ENCODE data around the gene PTPRM. TPM values are rescaled to one million over a fixed set of nuclear protein-coding genes. Genes with fewer than 3 reads are reported as not detected.
A peak's percentile ranks its signal among the peaks of the same experiment; 100 is the strongest.

PTPRM gene
- total and polyA plus RNA-seq, 2 experiments from 2014 or later = 30.9 to 62.8 TPM

- Histone ChIP-seq H4K20me1 (ENCODE audit: insufficient read depth) (no peaks in the 10 kb centered on the region), H3K4me1 (ENCODE audit: insufficient read depth) (no peaks in the 10 kb centered on the region), H2AFZ (no peak overlapping the region), H3K9ac (no peak overlapping the region), H3K79me2 (ENCODE audit: insufficient read depth) (no peaks in the 10 kb centered on the region), H3K4me3 (no peak overlapping the region), H3F3A (ENCODE audit: insufficient read depth) (no peaks in the 10 kb centered on the region), H3K9me2 (ENCODE audit: insufficient read depth) (no peaks in the 10 kb centered on the region), H3K4me2 (ENCODE audit: unreplicated experiment) (no peak overlapping the region), H3K9me3 (ENCODE audit: low read depth) (no peaks in the 10 kb centered on the region), H3K27ac (no peak overlapping the region), H3K36me3 (ENCODE audit: low read depth) (no peaks in the 10 kb centered on the region), H3K27me3 (replicated peaks; ENCODE audit: insufficient read depth) (no peaks in the 10 kb centered on the region)
- in situ Hi-C loops (cut with MboI) = no loop called here
- WGBS, 2 experiments (ENCODE audit: low coverage in 1 of 2, low lambda C conversion rate in 2 of 2, missing lambda C conversion rate in 2 of 2) = 96 to 100% methylated on average over 2 of the region's 2 CpGs
- DNase-seq = no peak
- TF ChIP-seq EZH2phosphoT487 (IDR thresholded peaks at IDR 0.05; ENCODE audit: insufficient read depth, low read depth) = no peak
- TF ChIP-seq EZH2 (IDR thresholded peaks at IDR 0.05; ENCODE audit: insufficient read depth, poor library complexity, severe bottlenecking) = no peak
Observed at GRCh38 chr18:8403713-8404112, 836.6 kb downstream of the PTPRM start.

- no peak overlapping the region for H2AFZ ChIP-seq
- no peak overlapping the region for H3K4me3 ChIP-seq
- H3K79me2 ChIP-seq (ENCODE audit: insufficient read depth) = no peaks in the 10 kb centered on the region
- no peaks in the 10 kb centered on the region for H3K9me2 ChIP-seq (ENCODE audit: insufficient read depth)
- no peaks in the 10 kb centered on the region for H3K36me3 ChIP-seq (ENCODE audit: low read depth)
- no peak overlapping the region for H3K4me2 ChIP-seq (ENCODE audit: unreplicated experiment)
- in situ Hi-C loops (cut with MboI) = no loop called here
- no peak overlapping the region for H3K27ac ChIP-seq
- TF ChIP-seq EZH2phosphoT487 (IDR thresholded peaks at IDR 0.05; ENCODE audit: insufficient read depth, low read depth) (no peak), EZH2 (IDR thresholded peaks at IDR 0.05; ENCODE audit: insufficient read depth, poor library complexity, severe bottlenecking) (no peak)
- H3K9ac ChIP-seq = no peak overlapping the region
- H3K9me3 ChIP-seq (ENCODE audit: low read depth) = no peaks in the 10 kb centered on the region
- no peaks in the 10 kb centered on the region for H3F3A ChIP-seq (ENCODE audit: insufficient read depth)
- H3K27me3 ChIP-seq (replicated peaks; ENCODE audit: insufficient read depth) = no peaks in the 10 kb centered on the region
- no peaks in the 10 kb centered on the region for H4K20me1 ChIP-seq (ENCODE audit: insufficient read depth)
- 90 to 91% methylated on average over 10 of the region's 10 CpGs for WGBS, 2 experiments (ENCODE audit: low coverage in 1 of 2, low lambda C conversion rate in 2 of 2, missing lambda C conversion rate in 2 of 2)
- no peak for DNase-seq
- H3K4me1 ChIP-seq (ENCODE audit: insufficient read depth) = no peaks in the 10 kb centered on the region
Observed at GRCh38 chr18:8406186-8406867, 839.2 kb downstream of the PTPRM start.

- Histone ChIP-seq H4K20me1 (ENCODE audit: insufficient read depth) (no peaks in the 10 kb centered on the region), H3K27me3 (replicated peaks; ENCODE audit: insufficient read depth) (no peaks in the 10 kb centered on the region), H3K79me2 (ENCODE audit: insufficient read depth) (no peaks in the 10 kb centered on the region), H3K4me2 (ENCODE audit: unreplicated experiment) (no peak overlapping the region), H3K36me3 (ENCODE audit: low read depth) (no peaks in the 10 kb centered on the region), H3K27ac (no peak overlapping the region), H3K4me3 (no peak overlapping the region), H3K4me1 (ENCODE audit: insufficient read depth) (no peaks in the 10 kb centered on the region), H3K9ac (no peak overlapping the region), H3F3A (ENCODE audit: insufficient read depth) (no peaks in the 10 kb centered on the region), H2AFZ (no peak overlapping the region), H3K9me2 (ENCODE audit: insufficient read depth) (no peaks in the 10 kb centered on the region), H3K9me3 (ENCODE audit: low read depth) (no peaks in the 10 kb centered on the region)
- TF ChIP-seq EZH2 (IDR thresholded peaks at IDR 0.05; ENCODE audit: insufficient read depth, poor library complexity, severe bottlenecking) = no peak
- in situ Hi-C loops (cut with MboI) = no loop called here
- 88 to 89% methylated on average over 13 to 15 of the region's 15 CpGs for WGBS, 2 experiments (ENCODE audit: low coverage in 1 of 2, low lambda C conversion rate in 2 of 2, missing lambda C conversion rate in 2 of 2)
- DNase-seq = no peak
Observed at GRCh38 chr18:8406868-8407250, 839.7 kb downstream of the PTPRM start.

- WGBS, 2 experiments (ENCODE audit: low coverage in 1 of 2, low lambda C conversion rate in 2 of 2, missing lambda C conversion rate in 2 of 2) = 94 to 98% methylated on average over 3 of the region's 3 CpGs
- no peaks in the 10 kb centered on the region for H3K4me1 ChIP-seq (ENCODE audit: insufficient read depth)
- H3K79me2 ChIP-seq (ENCODE audit: insufficient read depth) = no peaks in the 10 kb centered on the region
- H3K4me2 ChIP-seq (ENCODE audit: unreplicated experiment) = no peak overlapping the region
- H4K20me1 ChIP-seq (ENCODE audit: insufficient read depth) = no peaks in the 10 kb centered on the region
- H3K27me3 ChIP-seq (replicated peaks; ENCODE audit: insufficient read depth) = no peaks in the 10 kb centered on the region
- in situ Hi-C loops (cut with MboI) = no loop called here
- no peaks in the 10 kb centered on the region for H3K9me3 ChIP-seq (ENCODE audit: low read depth)
- H3K36me3 ChIP-seq (ENCODE audit: low read depth) = no peaks in the 10 kb centered on the region
- TF ChIP-seq EZH2phosphoT487 (IDR thresholded peaks at IDR 0.05; ENCODE audit: insufficient read depth, low read depth) = no peak
- no peaks in the 10 kb centered on the region for H3F3A ChIP-seq (ENCODE audit: insufficient read depth)
- no peaks in the 10 kb centered on the region for H3K9me2 ChIP-seq (ENCODE audit: insufficient read depth)
- no peak overlapping the region for H3K4me3 ChIP-seq
- DNase-seq = no peak
- H3K9ac ChIP-seq = no peak overlapping the region
- no peak overlapping the region for H3K27ac ChIP-seq
- no peak overlapping the region for H2AFZ ChIP-seq
Observed at GRCh38 chr18:8409151-8409550, 842.0 kb downstream of the PTPRM start.

GRCh38 chr18:8411492-8411891, 844.4 kb downstream of the PTPRM start:
- no peaks in the 10 kb centered on the region for H3K36me3 ChIP-seq (ENCODE audit: low read depth)
- in situ Hi-C loops (cut with MboI) = no loop called here
- no peak overlapping the region for H3K4me2 ChIP-seq (ENCODE audit: unreplicated experiment)
- no peaks in the 10 kb centered on the region for H3K9me2 ChIP-seq (ENCODE audit: insufficient read depth)
- H2AFZ ChIP-seq = no peak overlapping the region
- no peaks in the 10 kb centered on the region for H3K4me1 ChIP-seq (ENCODE audit: insufficient read depth)
- H3K27me3 ChIP-seq (replicated peaks; ENCODE audit: insufficient read depth) = 0 out of 2 replicates have a peak, but pooled peaks cover 8% of the 10 kb centered on the region
- no peak overlapping the region for H3K27ac ChIP-seq
- DNase-seq = peak; percentile 39
- TF ChIP-seq EZH2 (IDR thresholded peaks at IDR 0.05; ENCODE audit: insufficient read depth, poor library complexity, severe bottlenecking) (no peak), EZH2phosphoT487 (IDR thresholded peaks at IDR 0.05; ENCODE audit: insufficient read depth, low read depth) (no peak)
- H3K4me3 ChIP-seq = no peak overlapping the region
- H3K9me3 ChIP-seq (ENCODE audit: low read depth) = no peaks in the 10 kb centered on the region
- H3K79me2 ChIP-seq (ENCODE audit: insufficient read depth) = no peaks in the 10 kb centered on the region
- no peak overlapping the region for H3K9ac ChIP-seq
- H3F3A ChIP-seq (ENCODE audit: insufficient read depth) = no peaks in the 10 kb centered on the region
- no peaks in the 10 kb centered on the region for H4K20me1 ChIP-seq (ENCODE audit: insufficient read depth)
